Activated CD8-positive, alpha-beta memory T cell treated with anti-CD3 and anti-CD28 coated beads, Interleukin-2, amount 50 U/mL, for 24 hours (primary cell): Measurements from ENCODE around the gene SNX15.
"Not testable (repeated sequence)": the region's sequence is repeated elsewhere in the genome, so short reads cannot be mapped to it uniquely, and the experiment has no call there.

Experiments used
- DNase-seq: peaks from one replicate; pipeline ENCODE4 v3.0.0-alpha.2; 2020; ENCODE audit errors: extremely low read depth

Gene SNX15

GRCh38 chr11:65027213-65028067 lies at the start of gene SNX15:
Gene SNX15, plus strand, starts transcription at chr11:65027439. Its CDS starts 99 bp downstream, at chr11:65027538.
- DNase-seq, result peak; percentile 77

- not testable (repeated sequence) for DNase-seq
Measured at GRCh38 chr11:64983339-64983738, 43.9 kb upstream of the SNX15 start.

GRCh38 chr11:64987998-64988854 lies 39.0 kb upstream of the SNX15 start:
- DNase-seq, result no peak

- DNase-seq, result no peak
Measured at GRCh38 chr11:64989416-64989815, 37.8 kb upstream of the SNX15 start.

- no peak for DNase-seq
Measured at GRCh38 chr11:64990222-64990923, 36.9 kb upstream of the SNX15 start.

GRCh38 chr11:64994318-64994717 lies 32.9 kb upstream of the SNX15 start:
- no peak for DNase-seq

GRCh38 chr11:64996327-64996709 lies 30.9 kb upstream of the SNX15 start:
- DNase-seq, result no peak

GRCh38 chr11:64996710-64997380 lies 30.4 kb upstream of the SNX15 start, which contains the start of gene BATF2:
Gene BATF2, minus strand, starts transcription at chr11:64996971. Its CDS starts 57 bp downstream, at chr11:64996914.
- DNase-seq, result no peak

- no peak for DNase-seq
Measured at GRCh38 chr11:64998141-64998540, 29.1 kb upstream of the SNX15 start.

GRCh38 chr11:64998690-64999431 lies 28.4 kb upstream of the SNX15 start:
- no peak for DNase-seq

- no peak for DNase-seq
Measured at GRCh38 chr11:64999478-64999877, 27.8 kb upstream of the SNX15 start.

- DNase-seq, result no peak
Measured at GRCh38 chr11:65002706-65003105, 24.5 kb upstream of the SNX15 start.

GRCh38 chr11:65003282-65003681 lies 24.0 kb upstream of the SNX15 start:
- no peak for DNase-seq

GRCh38 chr11:65003968-65004367 lies 23.3 kb upstream of the SNX15 start:
- not testable (repeated sequence) for DNase-seq

GRCh38 chr11:65008016-65008415 lies 19.2 kb upstream of the SNX15 start:
- no peak for DNase-seq

GRCh38 chr11:65008873-65009272 lies 18.4 kb upstream of the SNX15 start:
- DNase-seq, result no peak

GRCh38 chr11:65013130-65013887 lies 13.9 kb upstream of the SNX15 start:
- peak; percentile 78 for DNase-seq

- DNase-seq, result peak; percentile 63
Measured at GRCh38 chr11:65013888-65014725, 13.1 kb upstream of the SNX15 start, which contains the start of gene ARL2. Gene ARL2, plus strand, starts transcription at chr11:65014160. Its CDS starts 48 bp downstream, at chr11:65014208.

GRCh38 chr11:65014726-65015227 lies 12.5 kb upstream of the SNX15 start:
- DNase-seq, result no peak
